ENCODE results near the gene CSTPP1.

- TF ChIP-seq CTCF (IDR thresholded peaks at IDR 0.05) = no peak
- no peak for TF ChIP-seq POLR2A (IDR thresholded peaks at IDR 0.05; ENCODE audit: low read depth)
Measured at GRCh38 chr11:47007579-47007978, 71.0 kb downstream of the CSTPP1 start.

All from esophagus muscularis mucosa (tissue), 3 donors.